ENCODE measurements around the gene IL7R. TPM values are rescaled to one million over a fixed set of nuclear protein-coding genes. Genes with fewer than 3 reads are reported as not detected.

IL7R gene
- total RNA-seq, 4 donors from 2014 or later: 1.3 to 5.4 (median 3.8) TPM

DNA sequence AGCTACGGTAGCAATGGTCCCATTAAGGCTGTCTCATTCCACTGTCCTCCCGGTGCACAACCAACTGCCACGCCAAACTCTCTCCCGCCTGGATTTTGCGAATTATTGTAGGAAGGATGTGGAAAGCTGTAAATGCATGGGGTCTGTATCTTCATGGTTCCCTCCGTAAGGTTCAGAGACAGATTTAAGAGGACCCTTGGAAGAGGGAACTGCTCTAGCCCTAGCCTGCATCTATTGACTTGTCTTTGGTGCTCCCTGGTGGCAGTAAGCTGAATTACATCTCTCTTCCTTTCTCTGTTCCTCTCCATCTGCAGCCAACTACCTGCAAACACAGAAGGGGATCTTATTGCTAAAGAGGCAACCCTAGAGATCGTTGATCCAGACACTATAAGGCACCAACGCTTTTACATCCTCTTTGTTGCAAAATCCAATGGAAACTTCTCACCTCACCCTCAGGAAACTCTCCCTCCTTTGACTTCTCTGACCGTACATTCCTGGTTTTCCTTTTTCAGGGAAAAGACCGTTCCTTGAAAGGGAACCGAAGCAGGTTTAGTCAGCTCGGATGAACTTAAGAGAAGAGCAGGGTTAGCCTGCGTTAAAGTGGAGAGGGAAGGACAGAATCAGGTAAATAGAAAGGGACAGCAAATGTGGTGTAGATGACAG is 69.8 kb downstream of the IL7R start:
- H3K4me3 ChIP-seq: no peak overlapping the region
- no peaks in the 10 kb centered on the region for H3K27me3 ChIP-seq
- peaks cover 0 to 3% of the 10 kb centered on the region in 2 donors for H3K4me1 ChIP-seq
- DNase-seq: peak; percentile 26 to 64
- H3K27ac ChIP-seq: no peak overlapping the region
- no peaks in the 10 kb centered on the region for H3K9me3 ChIP-seq
- peak; percentile 67 to 86 (median 80) for TF ChIP-seq CTCF (IDR thresholded peaks at IDR 0.05)
- no peak for TF ChIP-seq POLR2A (IDR thresholded peaks at IDR 0.05)
- H3K36me3 ChIP-seq: no peaks in the 10 kb centered on the region
- intact Hi-C loops (cut with DNase I; ENCODE audit: low total_unique reads): loop anchor here (5.0 kb wide), 1 partner anchor 839 kb away; no protein-coding TSS in a partner anchor

Small RNAs within 50 kb of the gene (small RNA-seq; reads per million reads assigned to genes)
- gene AC112204.1: not detected

Other genes starting within 250 kb of the IL7R start
- gene SPEF2, start 239.0 kb upstream of the IL7R start, total RNA-seq: 10 to 100 TPM in 3 of 4 donors, 1 to 10 TPM in 1; 3.3 to 71.0 (median 20.9) TPM
- gene CAPSL, start 81.7 kb downstream of the IL7R start, total RNA-seq: 1 to 10 TPM in 2 of 4 donors, not detected in 2; 1.5 to 7.7 TPM
- gene UGT3A1, start 134.5 kb downstream of the IL7R start, total RNA-seq: not detected
- gene UGT3A2, start 210.0 kb downstream of the IL7R start, total RNA-seq: not detected